Activated naive CD8-positive, alpha-beta T cell treated with anti-CD3 and anti-CD28 coated beads, Interleukin-2, amount 10 ng/mL, durations not matched to agents 7 days and 5 days (primary cell): ENCODE data around the gene CPXM1. TPM values are rescaled to one million over a fixed set of nuclear protein-coding genes. Genes with fewer than 3 reads are reported as not detected.

Experiments
- ATAC-seq: fragments of 150-1000 bp; cut with Tn5 transposase; one replicate; pipeline ENCODE4 v1.10.0; 2021; ENCODE audit warnings: low read depth, moderate library complexity
- POLR2A ChIA-PET: fragments of 350-600 bp; sonication (Branson Sonifier 250); formaldehyde crosslinking; loops from one replicate; lab custom pipeline; 2021; ENCODE audit warnings: antibody characterized with exemption; lab: Charles Lee
- DNase-seq: peaks from one replicate; pipeline ENCODE4 v3.0.0; 2021
- H3K27ac Mint-ChIP-seq: one replicate; pipeline ENCODE4 v1.8.0; 2022; ENCODE audit warnings: mild to moderate bottlenecking, mixed read lengths
- H3K27me3 Mint-ChIP-seq: one replicate; pipeline ENCODE4 v1.8.0; 2022; ENCODE audit warnings: mild to moderate bottlenecking, moderate library complexity, mixed read lengths
- H3K36me3 Mint-ChIP-seq: one replicate; pipeline ENCODE4 v1.8.0; 2021; ENCODE audit warnings: mild to moderate bottlenecking, mixed read lengths
- H3K4me1 Mint-ChIP-seq: one replicate; pipeline ENCODE4 v1.8.0; 2021; ENCODE audit warnings: mixed read lengths
- H3K4me3 Mint-ChIP-seq: one replicate; pipeline ENCODE4 v1.8.0; 2022; ENCODE audit warnings: mild to moderate bottlenecking, moderate library complexity, mixed read lengths
- H3K9me3 Mint-ChIP-seq: one replicate; pipeline ENCODE4 v1.8.0; 2021; ENCODE audit warnings: mixed read lengths
- total RNA-seq, 2 experiments: library from RNA; stranded (reverse); gene quantifications; one replicate each; pipeline ENCODE4 v1.2.3, GENCODE V29; 2021

Gene CPXM1
- total RNA-seq: under 1 TPM; 0.25 to 0.31 TPM

DNA sequence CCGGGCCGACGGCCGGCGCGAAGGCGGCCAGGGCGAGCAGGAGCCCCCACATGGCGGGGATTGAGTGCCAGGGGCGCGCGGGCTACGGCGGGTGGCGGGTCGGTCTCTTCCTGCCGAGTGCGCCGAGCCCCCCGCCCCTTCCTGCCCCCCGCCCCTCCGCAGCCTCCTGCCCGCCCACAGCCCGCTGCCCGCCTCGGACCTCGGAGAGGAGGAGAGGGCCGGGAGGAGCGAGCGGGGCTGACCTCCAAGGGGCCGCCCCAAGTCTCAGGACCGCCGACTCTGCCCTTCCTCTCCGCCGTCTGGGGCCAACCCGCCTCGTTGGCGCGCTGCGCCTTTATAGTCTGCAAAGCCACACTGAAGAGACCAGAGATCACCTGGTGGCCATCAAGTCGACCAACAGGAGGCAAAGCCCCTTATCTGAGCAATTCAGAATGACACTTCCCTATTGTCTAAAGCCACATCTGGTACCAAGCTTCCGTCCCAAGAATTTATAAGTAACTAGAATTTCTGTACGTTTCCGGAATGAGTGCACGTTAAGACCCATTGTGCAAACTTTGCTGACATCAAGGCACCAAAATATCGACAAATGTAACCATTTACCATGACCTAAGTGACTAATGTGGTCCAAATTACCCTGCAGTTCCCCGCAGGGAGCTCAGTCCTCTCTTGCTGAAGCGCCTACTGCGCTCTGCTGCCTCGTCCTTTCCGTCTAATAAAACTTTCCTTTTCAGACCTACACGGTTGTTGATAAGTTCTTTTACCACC lies at the start of gene CPXM1:
Gene CPXM1 (minus strand): TSS at position 107 of the 765 bp plus-strand sequence. CDS start 55 bp downstream, at position 52.
- ATAC-seq: peak; percentile 48
- Mint-ChIP-seq H3K27me3 (peaks cover 62% of the 10 kb centered on the region), H3K4me3 (peak within 1 kb of the TSS; percentile 82), H3K36me3 (no peaks in the 10 kb centered on the region), H3K9me3 (peaks cover 1% of the 10 kb centered on the region), H3K27ac (peak within 1 kb of the TSS; percentile 19), H3K4me1 (peaks cover 25% of the 10 kb centered on the region)
- DNase-seq: no peak
- POLR2A ChIA-PET: no interaction called here

DNA sequence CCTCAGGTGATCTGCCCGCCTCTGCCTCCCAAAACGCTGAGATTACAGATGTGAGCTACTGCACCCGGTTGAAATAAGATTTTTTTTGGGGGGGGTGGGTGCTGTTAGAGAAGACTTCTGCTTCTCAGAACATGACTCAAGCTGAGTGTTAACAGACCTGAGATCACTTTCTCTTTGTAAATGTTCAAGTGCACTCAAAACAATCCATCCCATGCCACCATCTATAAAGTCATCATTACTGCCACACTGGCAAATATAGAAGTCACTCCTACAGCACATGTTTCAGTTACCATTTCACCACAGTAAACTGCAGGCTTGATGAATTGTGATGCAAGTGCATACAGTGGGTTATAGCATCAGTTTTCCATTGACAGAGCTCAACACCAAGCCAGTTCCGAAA lies 49.1 kb upstream of the CPXM1 start:
- POLR2A ChIA-PET: interaction anchor here (1.1 to 1.3 kb wide), 2 partner anchors 9 to 24 kb away, joined by 3 to 6 read pairs; partner anchors contain the start of genes PCED1A, PTPRA and VPS16
- H3K27ac Mint-ChIP-seq: no peak overlapping the region

DNA sequence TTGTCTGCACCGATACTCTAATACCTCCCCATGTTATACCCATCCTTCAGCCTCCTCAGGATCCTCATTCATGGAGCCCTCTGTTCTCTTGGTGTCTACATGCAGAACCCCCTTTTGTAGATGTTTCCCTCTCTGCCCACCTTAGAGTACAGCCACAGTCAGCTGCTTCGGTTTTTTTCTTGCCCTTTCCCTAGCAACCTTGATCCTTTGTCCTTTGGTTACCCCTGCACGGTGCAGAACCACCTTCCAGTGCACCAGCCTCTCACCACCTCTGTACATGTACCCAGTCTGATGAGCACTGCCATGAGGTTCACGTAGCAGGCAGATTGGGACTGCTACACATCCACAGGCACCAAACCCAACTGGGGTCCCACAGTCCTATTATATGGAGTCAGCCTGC lies 47.4 kb upstream of the CPXM1 start:
- peaks cover 33% of the 10 kb centered on the region for H3K4me1 Mint-ChIP-seq
- no peak overlapping the region for H3K27ac Mint-ChIP-seq
- POLR2A ChIA-PET: no interaction called here
- no peak for DNase-seq
- no peaks in the 10 kb centered on the region for H3K27me3 Mint-ChIP-seq
- H3K9me3 Mint-ChIP-seq: no peaks in the 10 kb centered on the region
- H3K36me3 Mint-ChIP-seq: peaks cover 18% of the 10 kb centered on the region
- no peak overlapping the region for H3K4me3 Mint-ChIP-seq
- no peak for ATAC-seq

More for the DNA sequence above, 49.1 kb upstream of the CPXM1 start:
- ATAC-seq (no peak), DNase-seq (no peak)
- Mint-ChIP-seq H3K27me3 (no peaks in the 10 kb centered on the region), H3K4me1 (peaks cover 32% of the 10 kb centered on the region), H3K9me3 (no peaks in the 10 kb centered on the region), H3K4me3 (no peak overlapping the region), H3K36me3 (peaks cover 16% of the 10 kb centered on the region)

DNA sequence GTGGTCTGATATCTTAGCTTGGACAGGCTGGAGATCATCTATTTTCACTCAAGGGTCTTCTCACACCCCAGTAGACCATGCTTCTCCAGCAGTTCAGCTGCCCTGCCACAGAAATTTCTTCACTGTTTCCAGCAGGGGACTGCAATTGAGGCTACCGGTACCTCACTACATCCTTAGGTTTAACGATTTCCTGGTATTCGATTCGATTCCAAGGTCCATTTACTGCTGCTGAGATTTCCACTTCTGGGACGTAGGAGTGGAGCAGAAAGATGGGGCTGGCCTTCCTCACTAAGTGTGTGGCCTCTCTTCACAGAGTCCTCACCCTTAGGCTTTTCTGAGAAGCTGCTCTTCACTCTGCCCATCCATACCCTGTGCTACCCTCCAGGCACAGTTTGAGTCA lies 46.3 kb upstream of the CPXM1 start:
- no peak for ATAC-seq
- H3K27ac Mint-ChIP-seq: no peak overlapping the region
- H3K4me1 Mint-ChIP-seq: peaks cover 23% of the 10 kb centered on the region
- DNase-seq: no peak
- POLR2A ChIA-PET: interaction anchor here (1.1 kb wide), 1 partner anchor 26 kb away, joined by 3 read pairs; the partner anchor contains the start of gene PTPRA
- H3K27me3 Mint-ChIP-seq: no peaks in the 10 kb centered on the region
- no peaks in the 10 kb centered on the region for H3K9me3 Mint-ChIP-seq
- peaks cover 18% of the 10 kb centered on the region for H3K36me3 Mint-ChIP-seq
- H3K4me3 Mint-ChIP-seq: no peak overlapping the region

DNA sequence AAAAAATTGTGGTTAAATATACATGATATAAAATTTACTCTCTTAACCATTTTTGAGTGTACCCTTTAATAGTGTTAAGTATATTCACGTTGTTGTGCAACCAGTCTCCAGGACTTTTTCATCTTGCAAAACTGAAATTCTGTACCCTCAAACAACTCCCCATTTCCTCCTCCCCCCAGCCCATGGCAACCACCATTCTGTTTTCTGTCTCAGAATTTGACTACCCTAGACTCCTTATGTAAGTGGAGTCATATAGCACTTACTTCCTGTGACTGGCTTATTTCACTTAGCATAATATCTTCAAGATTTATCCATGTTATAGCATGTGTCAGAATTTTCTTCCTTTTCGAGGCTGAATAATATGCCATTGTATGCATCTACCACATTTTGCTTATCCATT lies 45.2 kb upstream of the CPXM1 start:
- Mint-ChIP-seq H3K4me1 (peaks cover 23% of the 10 kb centered on the region), H3K36me3 (peaks cover 18% of the 10 kb centered on the region), H3K27ac (no peak overlapping the region), H3K4me3 (no peak overlapping the region), H3K9me3 (no peaks in the 10 kb centered on the region), H3K27me3 (no peaks in the 10 kb centered on the region)
- DNase-seq: no peak
- POLR2A ChIA-PET: no interaction called here
- no peak for ATAC-seq

DNA sequence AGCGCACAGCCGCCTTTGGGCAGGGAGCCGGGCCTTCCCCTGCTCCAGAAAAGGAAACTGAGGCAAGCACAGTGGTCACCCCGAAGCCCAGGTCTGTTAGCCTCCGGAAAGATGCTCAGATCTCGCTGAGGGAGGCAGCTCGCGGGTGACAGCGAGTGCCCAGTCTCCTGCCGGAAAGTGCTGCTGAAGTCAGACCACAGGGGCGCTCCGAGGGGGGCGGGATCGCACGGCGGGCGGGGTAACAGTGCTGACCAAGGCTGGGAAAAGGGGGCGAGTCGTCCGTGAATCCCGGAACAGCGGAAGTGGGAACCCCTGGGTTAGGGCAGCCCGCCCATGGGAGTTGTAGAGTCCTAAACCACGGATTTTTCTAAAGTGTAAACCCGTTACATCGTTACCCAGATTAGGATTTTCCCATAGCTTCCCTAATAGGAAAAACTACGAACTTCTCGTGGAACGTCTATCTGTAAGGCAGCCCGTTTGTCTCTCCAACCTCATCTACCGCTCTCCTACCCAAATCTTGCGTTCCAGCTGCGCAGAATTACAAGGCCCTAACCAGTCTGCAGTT lies 40.6 kb upstream of the CPXM1 start:
- no peak for DNase-seq
- H3K27ac Mint-ChIP-seq: peak overlapping the region; percentile 82
- H3K4me3 Mint-ChIP-seq: peak overlapping the region; percentile 83
- no peaks in the 10 kb centered on the region for H3K27me3 Mint-ChIP-seq
- H3K36me3 Mint-ChIP-seq: peaks cover 17% of the 10 kb centered on the region
- POLR2A ChIA-PET: interaction anchor here (1.1 to 2.4 kb wide), 8 partner anchors 8 to 189 kb away, joined by 3 to 15 read pairs (median 6); partner anchors contain the start of genes NOP56 and PTPRA
- H3K4me1 Mint-ChIP-seq: peaks cover 23% of the 10 kb centered on the region
- H3K9me3 Mint-ChIP-seq: no peaks in the 10 kb centered on the region
- peak; percentile 37 for ATAC-seq

DNA sequence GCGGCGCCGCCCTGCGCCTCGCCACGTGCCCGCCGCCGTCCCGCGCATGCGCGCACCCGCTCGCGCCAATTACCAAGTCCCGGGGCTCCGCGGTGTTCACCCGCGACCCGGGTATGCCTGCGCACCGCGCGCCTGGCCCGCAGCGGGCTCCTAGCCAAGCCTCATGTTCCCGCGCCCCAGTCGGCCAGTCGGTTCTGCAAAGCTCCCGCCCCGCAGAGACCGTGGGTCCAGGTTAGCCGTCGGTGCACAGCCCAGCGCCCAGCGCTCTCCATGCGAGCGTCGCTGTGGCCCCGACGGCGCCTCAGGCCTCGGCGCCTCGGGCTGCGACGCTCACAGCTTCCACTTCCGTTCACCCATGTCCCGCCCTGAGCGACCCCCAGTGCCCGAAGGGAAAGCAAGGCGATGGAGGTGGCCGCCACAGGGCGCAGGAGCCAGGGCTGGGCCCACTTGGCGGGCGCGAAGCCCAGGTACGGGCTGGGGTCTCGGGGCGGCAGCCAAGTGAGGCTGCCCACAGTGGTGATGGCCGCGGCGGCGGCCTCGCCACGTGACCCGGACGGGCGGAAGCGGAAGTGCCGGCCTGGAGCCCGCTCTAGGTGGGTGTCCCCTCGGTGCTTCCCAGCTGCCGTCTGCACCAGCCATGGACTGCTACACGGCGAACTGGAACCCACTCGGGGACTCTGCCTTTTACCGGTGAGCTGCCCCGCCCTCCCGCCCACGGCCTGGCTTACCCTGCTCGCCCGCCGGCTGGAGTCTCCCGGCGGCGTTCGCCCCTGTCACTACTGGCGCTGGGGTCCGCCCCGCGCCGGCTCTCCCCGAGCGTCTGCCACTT lies 39.9 kb upstream of the CPXM1 start, which contains the start of the genes PCED1A and VPS16:
Gene PCED1A (minus strand): TSS at position 518 of the 829 bp plus-strand sequence. CDS start 743 bp downstream, outside the sequence.
Gene VPS16 (plus strand): TSS at position 608 of the 829 bp plus-strand sequence. CDS start 30 bp downstream, at position 638.
- POLR2A ChIA-PET: interaction anchor here (0.6 to 2.4 kb wide), 10 partner anchors 9 to 188 kb away, joined by 3 to 15 read pairs (median 6); partner anchors contain the start of genes NOP56 and PTPRA
- Mint-ChIP-seq H3K4me1 (peaks cover 20% of the 10 kb centered on the region), H3K9me3 (no peaks in the 10 kb centered on the region), H3K27ac (peak within 1 kb of the TSS; percentile 85), H3K36me3 (peaks cover 19% of the 10 kb centered on the region), H3K27me3 (no peaks in the 10 kb centered on the region), H3K4me3 (peak within 1 kb of the TSS; percentile 83)
- peak; percentile 96 for DNase-seq
- peak; percentile 97 for ATAC-seq

DNA sequence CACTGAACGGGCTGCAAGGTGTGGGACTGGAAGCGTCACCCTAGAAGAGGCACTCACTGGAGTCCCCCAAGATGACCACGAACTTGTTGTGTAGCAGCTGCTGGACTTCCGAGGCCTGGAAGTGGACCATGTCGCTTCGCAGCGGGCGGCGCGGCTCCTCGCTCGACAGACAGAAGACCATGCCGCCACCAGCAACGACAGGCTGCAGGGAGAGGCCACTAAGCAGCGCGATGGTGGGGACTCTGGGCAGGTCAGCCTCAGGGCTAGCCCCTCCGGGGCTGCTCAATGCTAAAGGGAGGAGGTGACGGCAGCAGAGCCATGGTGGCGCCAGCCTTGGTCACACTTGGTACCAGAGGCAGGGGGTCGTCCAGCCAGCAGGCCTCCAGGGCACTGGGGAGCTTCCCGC lies 39.3 kb upstream of the CPXM1 start:
- H3K4me3 Mint-ChIP-seq: peak overlapping the region; percentile 46
- POLR2A ChIA-PET: interaction anchor here (0.6 to 2.4 kb wide), 7 partner anchors 10 to 187 kb away, joined by 3 to 15 read pairs (median 7); partner anchors contain the start of genes NOP56 and PTPRA

DNA sequence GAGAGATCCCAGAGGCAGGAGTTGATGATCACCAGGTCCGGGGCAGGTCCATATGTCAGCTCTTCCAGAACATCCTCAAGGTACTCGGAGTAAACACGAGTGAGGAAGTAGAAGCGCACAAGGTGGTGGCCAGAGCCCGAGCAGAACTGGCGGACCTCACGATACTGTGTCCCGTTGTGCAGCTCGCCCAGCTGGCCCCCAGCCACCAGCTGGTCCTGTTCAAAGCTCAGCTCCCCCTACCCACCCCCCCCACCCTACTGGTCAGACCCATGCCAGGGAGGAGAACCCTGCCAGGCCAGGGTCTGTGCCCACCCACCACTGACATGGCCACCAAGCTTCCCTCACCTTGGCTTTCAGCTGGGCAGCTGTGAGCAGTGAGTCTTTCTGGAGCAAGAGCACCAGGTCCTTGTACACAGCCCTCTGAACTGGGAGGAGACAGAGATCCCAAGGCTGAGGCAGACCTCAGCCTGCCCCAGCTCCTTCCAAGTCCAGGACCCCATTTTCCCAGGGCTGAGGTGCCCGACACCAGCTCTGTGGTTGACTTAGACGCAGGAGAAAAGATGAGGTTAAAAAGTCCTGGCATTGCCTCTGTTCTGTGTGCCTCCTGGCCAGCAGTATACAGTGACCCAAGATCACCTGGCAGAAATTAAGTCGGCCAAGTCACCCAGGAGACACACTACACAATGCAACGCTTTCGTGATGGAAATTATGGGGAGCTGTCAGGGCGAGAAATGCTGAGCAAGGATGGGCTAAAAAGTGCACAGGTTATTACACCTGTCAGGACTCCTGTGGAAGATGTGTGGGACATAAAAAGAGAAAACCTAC lies 38.6 kb upstream of the CPXM1 start:
- no peak for DNase-seq
- ATAC-seq: no peak
- H3K27me3 Mint-ChIP-seq: no peaks in the 10 kb centered on the region
- peak overlapping the region; percentile 83 for H3K27ac Mint-ChIP-seq
- H3K4me1 Mint-ChIP-seq: peaks cover 12% of the 10 kb centered on the region
- POLR2A ChIA-PET: interaction anchor here (2.3 to 2.4 kb wide), 2 partner anchors 34 to 187 kb away, joined by 10 to 15 read pairs; partner anchors contain the start of genes NOP56 and PTPRA
- H3K4me3 Mint-ChIP-seq: peak overlapping the region; percentile 46
- peaks cover 14% of the 10 kb centered on the region for H3K36me3 Mint-ChIP-seq
- no peaks in the 10 kb centered on the region for H3K9me3 Mint-ChIP-seq

More for the DNA sequence above, 39.3 kb upstream of the CPXM1 start:
- ATAC-seq: no peak
- DNase-seq: no peak
- Mint-ChIP-seq H3K9me3 (no peaks in the 10 kb centered on the region), H3K4me1 (peaks cover 16% of the 10 kb centered on the region), H3K27ac (peak overlapping the region; percentile 83), H3K36me3 (peaks cover 15% of the 10 kb centered on the region), H3K27me3 (no peaks in the 10 kb centered on the region)

DNA sequence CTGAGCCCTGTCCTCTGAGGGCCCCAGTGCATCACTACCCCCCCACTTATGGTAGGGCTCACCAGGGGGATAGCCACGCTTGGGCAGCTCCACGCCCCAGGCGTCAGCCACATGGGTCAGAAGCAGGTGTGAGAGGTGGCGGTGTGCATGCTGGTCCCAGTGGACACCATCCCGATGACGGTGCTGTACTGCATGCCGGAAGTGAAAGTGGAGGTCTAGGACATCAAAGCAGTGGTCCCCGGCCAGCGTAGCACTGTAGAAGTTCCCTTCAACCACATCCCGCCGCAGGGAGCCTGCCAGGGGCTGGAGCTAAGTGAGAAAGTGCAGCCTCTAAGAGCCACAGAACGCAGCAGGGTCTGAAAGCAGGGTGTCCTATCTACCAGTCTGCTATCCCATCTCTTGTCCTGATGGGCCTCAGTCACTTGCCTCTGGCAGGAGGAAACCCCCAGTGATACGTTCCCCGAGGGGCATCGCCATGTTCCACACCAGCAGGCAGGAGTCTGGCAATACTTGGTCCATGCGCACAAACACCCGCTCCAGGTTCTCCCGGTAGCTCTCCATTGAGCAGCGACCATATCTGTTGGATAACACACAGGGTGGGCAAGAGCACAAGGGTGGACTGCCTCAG lies 37.9 kb upstream of the CPXM1 start:
- no peak for DNase-seq
- H3K27me3 Mint-ChIP-seq: peaks cover under 1% of the 10 kb centered on the region
- H3K4me3 Mint-ChIP-seq: no peak overlapping the region
- no peak overlapping the region for H3K27ac Mint-ChIP-seq
- ATAC-seq: no peak
- no peaks in the 10 kb centered on the region for H3K9me3 Mint-ChIP-seq
- H3K4me1 Mint-ChIP-seq: peaks cover 8% of the 10 kb centered on the region
- peaks cover 14% of the 10 kb centered on the region for H3K36me3 Mint-ChIP-seq
- POLR2A ChIA-PET: no interaction called here

DNA sequence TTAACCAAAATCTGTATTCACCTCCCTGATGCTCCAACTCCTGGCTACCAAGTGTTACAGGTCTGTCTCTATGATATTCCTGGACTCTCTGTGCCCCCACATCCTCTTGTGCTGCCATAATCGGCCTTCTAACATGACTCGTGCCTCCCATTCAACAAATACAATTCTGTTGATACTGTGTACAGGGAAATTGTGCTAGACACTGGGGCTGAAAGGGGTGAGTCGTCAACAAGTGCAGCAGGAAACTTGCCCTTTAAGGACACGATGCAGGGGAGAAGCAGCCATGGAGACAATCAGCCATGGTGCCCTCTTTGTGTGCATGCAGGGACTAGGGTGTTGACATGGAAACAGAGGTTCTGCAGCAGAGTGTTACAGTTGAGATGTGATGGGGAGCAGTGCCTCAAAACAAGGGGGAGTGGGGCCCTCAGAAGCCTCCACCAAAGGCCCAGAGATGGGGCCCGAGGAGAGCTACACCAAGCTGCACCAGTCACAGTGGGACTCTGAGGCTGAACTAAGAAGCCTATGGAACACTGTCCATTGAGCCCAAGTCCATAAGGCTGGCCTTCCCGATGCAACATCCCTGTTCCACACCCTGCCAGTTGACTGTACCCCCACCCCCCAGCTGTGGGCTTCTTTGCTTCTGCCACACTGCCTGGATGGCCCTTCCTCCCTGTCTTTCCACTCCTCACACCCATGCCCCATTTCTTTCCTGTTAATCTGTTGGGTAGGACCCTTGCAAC lies 37.0 kb upstream of the CPXM1 start:
- no peak for ATAC-seq
- H3K27me3 Mint-ChIP-seq: peaks cover 3% of the 10 kb centered on the region
- peaks cover 14% of the 10 kb centered on the region for H3K36me3 Mint-ChIP-seq
- no peak for DNase-seq
- no peak overlapping the region for H3K27ac Mint-ChIP-seq
- H3K4me3 Mint-ChIP-seq: no peak overlapping the region
- H3K9me3 Mint-ChIP-seq: no peaks in the 10 kb centered on the region
- POLR2A ChIA-PET: no interaction called here
- peaks cover 7% of the 10 kb centered on the region for H3K4me1 Mint-ChIP-seq
